WTC11 (cell line): ENCODE data around the gene MPEG1. TPM values are rescaled to one million over a fixed set of nuclear protein-coding genes. Genes with fewer than 3 reads are reported as not detected.

Experiments
- ATAC-seq: fragments of 200-7000 bp; cut with Tn5 transposase; 2 replicates; pipeline ENCODE4 v1.10.0; 2021; ENCODE audit warnings: mild to moderate bottlenecking, moderate library complexity
- CTCF ChIA-PET: fragments of 300-600 bp; sonication (Branson Sonifier 250); formaldehyde crosslinking; loops from one replicate; lab custom pipeline; 2021; ENCODE audit warnings: antibody characterized with exemption; lab: Charles Lee
- POLR2A ChIA-PET: fragments of 350-600 bp; sonication (Branson Sonifier 250); formaldehyde crosslinking; loops from one replicate; lab custom pipeline; 2021; ENCODE audit warnings: antibody characterized with exemption; lab: Charles Lee
- DNase-seq: peaks from one replicate; pipeline ENCODE4 v3.0.0; 2021; ENCODE audit warnings: low spot score
- H3K27ac Mint-ChIP-seq: 2 replicates; pipeline ENCODE4 v1.8.0; 2021; ENCODE audit warnings: mixed read lengths
- H3K27me3 Mint-ChIP-seq: 2 replicates; pipeline ENCODE4 v1.8.0; 2021; ENCODE audit warnings: low read depth, mild to moderate bottlenecking, moderate library complexity, mixed read lengths
- H3K36me3 Mint-ChIP-seq: 2 replicates; pipeline ENCODE4 v1.8.0; 2021; ENCODE audit warnings: mixed read lengths
- H3K4me1 Mint-ChIP-seq: 2 replicates; pipeline ENCODE4 v1.8.0; 2022; ENCODE audit warnings: mixed read lengths
- H3K4me3 Mint-ChIP-seq: 2 replicates; pipeline ENCODE4 v1.8.0; 2021; ENCODE audit warnings: mild to moderate bottlenecking, moderate library complexity, mixed read lengths
- H3K9me3 Mint-ChIP-seq: 2 replicates; pipeline ENCODE4 v1.8.0; 2021; ENCODE audit warnings: mixed read lengths
- CBFB ChIP-seq: sonication (generic); formaldehyde crosslinking; IDR thresholded peaks from 2 replicates; pipeline ENCODE4 v1.8.1; 2022; ENCODE audit warnings: mild to moderate bottlenecking, low read depth, missing genetic modification reagents
- GRHL2 ChIP-seq: fragments of 250-450 bp; sonication (Bioruptor Pico); IDR thresholded peaks from 2 replicates; pipeline ENCODE4 v1.8.0; 2022; ENCODE audit warnings: mild to moderate bottlenecking, moderate library complexity; ENCODE audit not compliant: insufficient replicate concordance, severe bottlenecking
- JAZF1 ChIP-seq: fragments of 250-450 bp; sonication (Bioruptor Pico); IDR thresholded peaks from 2 replicates; pipeline ENCODE4 v1.9.0; 2021; ENCODE audit warnings: moderate library complexity, mild to moderate bottlenecking, inconsistent platforms
- NFATC4 ChIP-seq: fragments of 250-450 bp; sonication (Bioruptor Pico); IDR thresholded peaks from 2 replicates; pipeline ENCODE4 v1.9.0; 2021; ENCODE audit warnings: mild to moderate bottlenecking
- NFE2L1 ChIP-seq: sonication (generic); formaldehyde crosslinking; IDR thresholded peaks from 2 replicates; pipeline ENCODE4 v1.8.1; 2023; ENCODE audit warnings: missing genetic modification reagents
- NFYB ChIP-seq: sonication (generic); formaldehyde crosslinking; conservative IDR thresholded peaks from 2 replicates; pipeline ENCODE4 v1.8.0; 2022; ENCODE audit warnings: low read depth, missing genetic modification reagents
- NR1H2 ChIP-seq: sonication (generic); formaldehyde crosslinking; IDR thresholded peaks from 2 replicates; pipeline ENCODE4 v1.9.0; 2021; ENCODE audit warnings: mild to moderate bottlenecking, moderate library complexity, missing genetic modification reagents
- OVOL2 ChIP-seq: fragments of 250-450 bp; sonication (Bioruptor Pico); IDR thresholded peaks from 2 replicates; pipeline ENCODE4 v1.9.0; 2021; ENCODE audit warnings: mild to moderate bottlenecking, borderline replicate concordance
- RELA ChIP-seq: sonication (generic); formaldehyde crosslinking; IDR thresholded peaks from 2 replicates; pipeline ENCODE4 v1.8.1; 2022; ENCODE audit warnings: missing genetic modification reagents, mild to moderate bottlenecking, borderline replicate concordance
- SMAD4 ChIP-seq: sonication (generic); formaldehyde crosslinking; IDR thresholded peaks from 2 replicates; pipeline ENCODE4 v1.8.0; 2022; ENCODE audit warnings: mild to moderate bottlenecking, missing genetic modification reagents
- SP1 ChIP-seq: sonication (generic); formaldehyde crosslinking; conservative IDR thresholded peaks from 2 replicates; pipeline ENCODE4 v1.8.1; 2022; ENCODE audit warnings: missing genetic modification reagents
- TEAD4 ChIP-seq: sonication (generic); formaldehyde crosslinking; IDR thresholded peaks from 2 replicates; pipeline ENCODE4 v1.8.0; 2022; ENCODE audit warnings: mild to moderate bottlenecking, missing genetic modification reagents
- ZBTB21 ChIP-seq: sonication (generic); formaldehyde crosslinking; IDR thresholded peaks from 2 replicates; pipeline ENCODE4 v1.8.1; 2023; ENCODE audit warnings: mild to moderate bottlenecking, missing genetic modification reagents, borderline replicate concordance
- ZNF138 ChIP-seq: sonication (generic); formaldehyde crosslinking; conservative IDR thresholded peaks from 2 replicates; pipeline ENCODE4 v1.8.1; 2022; ENCODE audit warnings: mild to moderate bottlenecking, moderate library complexity, missing genetic modification reagents
- ZNF232 ChIP-seq: sonication (generic); formaldehyde crosslinking; IDR thresholded peaks from 2 replicates; pipeline ENCODE4 v1.8.0; 2022; ENCODE audit warnings: mild to moderate bottlenecking, missing genetic modification reagents
- total RNA-seq: library from RNA; stranded (reverse); gene quantifications from 3 replicates; pipeline ENCODE4 v1.2.3, GENCODE V29; 2021
- TF ChIP-seq, protein P1 (sequence below): sonication (generic); formaldehyde crosslinking; IDR thresholded peaks from 2 replicates; pipeline ENCODE4 v1.8.1; 2023; ENCODE audit warnings: mild to moderate bottlenecking, missing genetic modification reagents, moderate library complexity
- TF ChIP-seq, protein P2 (sequence below): sonication (generic); formaldehyde crosslinking; IDR thresholded peaks from 2 replicates; pipeline ENCODE4 v1.8.1; 2023; ENCODE audit warnings: mild to moderate bottlenecking, missing genetic modification reagents, borderline replicate concordance
- TF ChIP-seq, protein P3 (sequence below): fragments of 250-450 bp; sonication (Bioruptor Pico); conservative IDR thresholded peaks from 2 replicates; pipeline ENCODE4 v1.9.0; 2021; ENCODE audit warnings: mild to moderate bottlenecking
- TF ChIP-seq, protein P4 (sequence below): sonication (generic); formaldehyde crosslinking; IDR thresholded peaks from 2 replicates; pipeline ENCODE4 v1.8.1; 2022; ENCODE audit warnings: low read depth, missing genetic modification reagents, borderline replicate concordance
- TF ChIP-seq, protein P5 (sequence below): sonication (generic); formaldehyde crosslinking; IDR thresholded peaks from 2 replicates; pipeline ENCODE4 v1.8.0; 2022; ENCODE audit warnings: mild to moderate bottlenecking, missing genetic modification reagents
- TF ChIP-seq, protein P6 (sequence below): sonication (generic); formaldehyde crosslinking; IDR thresholded peaks from 2 replicates; pipeline ENCODE4 v1.8.1; 2023; ENCODE audit warnings: mild to moderate bottlenecking, missing genetic modification reagents

The MPEG1 gene
- total RNA-seq, 1 experiment from 2014 or later, result 0.09 TPM

DNA sequence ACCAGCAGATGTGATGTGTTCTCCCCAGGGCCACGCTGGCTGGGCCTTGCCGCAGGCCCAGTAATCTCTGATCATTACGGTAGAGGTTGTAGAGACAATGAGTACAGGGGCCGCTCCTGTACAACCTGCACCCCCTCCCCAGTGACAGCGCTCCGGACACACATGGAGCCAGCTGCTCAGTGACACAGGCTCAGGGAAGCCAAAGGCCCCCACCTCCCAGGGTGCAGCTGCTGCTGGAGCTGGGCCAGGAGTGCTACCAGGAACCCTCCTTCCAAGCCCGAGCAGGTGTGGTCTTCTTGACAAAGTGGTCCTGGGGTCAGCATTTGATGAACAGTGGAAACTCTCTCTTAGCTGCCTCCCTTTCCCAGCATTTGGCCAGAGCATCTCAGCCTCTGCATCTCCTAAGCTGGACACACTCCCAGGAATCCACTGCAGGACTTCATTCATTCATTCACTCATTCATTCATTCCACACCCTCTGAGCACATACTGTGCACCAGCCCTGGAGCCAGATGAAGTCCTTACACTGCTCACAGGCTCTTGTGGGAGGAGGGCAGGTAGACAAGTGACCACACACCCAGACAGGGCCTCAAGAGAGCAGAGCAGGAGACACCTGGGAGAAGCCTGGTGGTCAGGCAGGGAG is 49.6 kb upstream of the MPEG1 start:
- DNase-seq, result no peak
- Mint-ChIP-seq H3K36me3 (no peaks in the 10 kb centered on the region), H3K4me3 (no peak overlapping the region), H3K27me3 (no peaks in the 10 kb centered on the region), H3K27ac (no peak overlapping the region), H3K4me1 (peaks cover 9% of the 10 kb centered on the region), H3K9me3 (no peaks in the 10 kb centered on the region)
- ChIA-PET POLR2A (no interaction called here), CTCF (interaction anchor here (1.0 to 2.0 kb wide), 5 partner anchors 7 to 248 kb away, joined by 3 to 20 read pairs (median 5); partner anchors contain the start of genes DTX4 and OR5A2)
- no peak for ATAC-seq
- no peak for TF ChIP-seq NFYB (CRISPR knock-in tag)
- TF ChIP-seq SMAD4 (CRISPR knock-in tag), result no peak
- no peak for TF ChIP-seq NFATC4 (CRISPR knock-in tag)
- TF ChIP-seq, protein P1, sequence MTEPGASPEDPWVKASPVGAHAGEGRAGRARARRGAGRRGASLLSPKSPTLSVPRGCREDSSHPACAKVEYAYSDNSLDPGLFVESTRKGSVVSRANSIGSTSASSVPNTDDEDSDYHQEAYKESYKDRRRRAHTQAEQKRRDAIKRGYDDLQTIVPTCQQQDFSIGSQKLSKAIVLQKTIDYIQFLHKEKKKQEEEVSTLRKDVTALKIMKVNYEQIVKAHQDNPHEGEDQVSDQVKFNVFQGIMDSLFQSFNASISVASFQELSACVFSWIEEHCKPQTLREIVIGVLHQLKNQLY (CRISPR knock-in tag), result no peak

DNA sequence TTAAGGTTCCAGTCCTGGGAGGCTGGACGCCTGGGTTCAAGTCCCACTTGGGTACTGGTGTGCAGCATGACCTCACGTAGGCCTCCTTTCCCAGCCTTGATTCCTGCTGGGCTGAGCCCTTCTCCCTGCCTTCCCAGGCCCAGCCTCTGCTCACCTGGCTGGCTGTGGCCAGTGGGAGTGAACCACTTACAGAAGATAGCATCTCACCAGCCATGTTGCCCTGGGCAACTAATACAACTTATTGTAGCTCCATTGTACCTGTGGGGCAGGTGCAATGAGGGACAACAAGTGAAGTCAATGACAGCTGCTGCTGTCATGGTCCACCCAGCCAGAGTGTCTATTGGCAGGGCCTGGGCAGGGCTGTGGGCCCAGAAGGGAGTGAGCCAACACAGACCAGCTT is 48.4 kb upstream of the MPEG1 start:
- POLR2A ChIA-PET, result no interaction called here
- Mint-ChIP-seq H3K27ac (no peak overlapping the region), H3K36me3 (no peaks in the 10 kb centered on the region), H3K4me3 (no peak overlapping the region)
- ATAC-seq, result no peak
- TF ChIP-seq NFATC4 (CRISPR knock-in tag), result no peak
- no peak for TF ChIP-seq SP1 (CRISPR knock-in tag)
- no peak for TF ChIP-seq ZNF232
- TF ChIP-seq, protein P2, sequence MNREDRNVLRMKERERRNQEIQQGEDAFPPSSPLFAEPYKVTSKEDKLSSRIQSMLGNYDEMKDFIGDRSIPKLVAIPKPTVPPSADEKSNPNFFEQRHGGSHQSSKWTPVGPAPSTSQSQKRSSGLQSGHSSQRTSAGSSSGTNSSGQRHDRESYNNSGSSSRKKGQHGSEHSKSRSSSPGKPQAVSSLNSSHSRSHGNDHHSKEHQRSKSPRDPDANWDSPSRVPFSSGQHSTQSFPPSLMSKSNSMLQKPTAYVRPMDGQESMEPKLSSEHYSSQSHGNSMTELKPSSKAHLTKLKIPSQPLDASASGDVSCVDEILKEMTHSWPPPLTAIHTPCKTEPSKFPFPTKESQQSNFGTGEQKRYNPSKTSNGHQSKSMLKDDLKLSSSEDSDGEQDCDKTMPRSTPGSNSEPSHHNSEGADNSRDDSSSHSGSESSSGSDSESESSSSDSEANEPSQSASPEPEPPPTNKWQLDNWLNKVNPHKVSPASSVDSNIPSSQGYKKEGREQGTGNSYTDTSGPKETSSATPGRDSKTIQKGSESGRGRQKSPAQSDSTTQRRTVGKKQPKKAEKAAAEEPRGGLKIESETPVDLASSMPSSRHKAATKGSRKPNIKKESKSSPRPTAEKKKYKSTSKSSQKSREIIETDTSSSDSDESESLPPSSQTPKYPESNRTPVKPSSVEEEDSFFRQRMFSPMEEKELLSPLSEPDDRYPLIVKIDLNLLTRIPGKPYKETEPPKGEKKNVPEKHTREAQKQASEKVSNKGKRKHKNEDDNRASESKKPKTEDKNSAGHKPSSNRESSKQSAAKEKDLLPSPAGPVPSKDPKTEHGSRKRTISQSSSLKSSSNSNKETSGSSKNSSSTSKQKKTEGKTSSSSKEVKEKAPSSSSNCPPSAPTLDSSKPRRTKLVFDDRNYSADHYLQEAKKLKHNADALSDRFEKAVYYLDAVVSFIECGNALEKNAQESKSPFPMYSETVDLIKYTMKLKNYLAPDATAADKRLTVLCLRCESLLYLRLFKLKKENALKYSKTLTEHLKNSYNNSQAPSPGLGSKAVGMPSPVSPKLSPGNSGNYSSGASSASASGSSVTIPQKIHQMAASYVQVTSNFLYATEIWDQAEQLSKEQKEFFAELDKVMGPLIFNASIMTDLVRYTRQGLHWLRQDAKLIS (CRISPR knock-in tag), result no peak
- TF ChIP-seq GRHL2 (CRISPR knock-in tag), result no peak
- no peak for TF ChIP-seq ZBTB21 (CRISPR knock-in tag)
- no peak for TF ChIP-seq TEAD4 (CRISPR knock-in tag)
- TF ChIP-seq RELA (CRISPR knock-in tag), result no peak
- TF ChIP-seq, protein P3, sequence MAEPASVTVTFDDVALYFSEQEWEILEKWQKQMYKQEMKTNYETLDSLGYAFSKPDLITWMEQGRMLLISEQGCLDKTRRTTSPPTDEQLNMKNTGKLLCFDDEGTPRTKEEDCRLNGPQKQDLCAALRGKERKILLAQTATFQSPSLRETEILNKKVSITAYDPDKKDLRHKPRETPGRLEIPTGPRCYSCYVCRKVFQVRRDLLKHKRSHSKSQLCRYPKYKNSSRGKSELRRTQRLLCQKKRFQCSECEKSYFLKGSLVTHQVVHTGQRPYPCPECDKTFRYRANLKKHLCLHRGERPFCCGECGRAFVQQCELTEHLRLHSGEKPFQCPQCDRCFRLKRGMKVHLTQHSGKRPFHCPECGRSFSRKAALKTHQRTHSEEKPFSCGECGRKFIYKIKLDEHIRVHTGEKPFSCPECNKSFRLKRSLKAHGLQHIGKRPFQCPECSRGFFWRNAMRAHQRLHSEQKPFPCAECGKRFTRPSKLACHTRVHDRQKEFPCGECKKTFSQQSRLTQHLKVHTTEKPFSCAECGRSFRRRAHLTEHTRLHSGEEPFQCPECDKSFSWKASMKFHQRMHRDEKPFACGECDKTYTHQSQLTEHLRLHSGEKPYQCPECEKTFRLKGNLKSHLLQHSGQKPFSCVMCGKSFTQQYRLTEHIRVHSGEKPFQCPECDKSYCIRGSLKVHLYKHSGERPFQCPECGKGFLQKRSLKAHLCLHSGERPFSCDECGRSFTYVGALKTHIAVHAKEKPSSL, result no peak
- no peak for TF ChIP-seq NFE2L1 (CRISPR knock-in tag)
- TF ChIP-seq, protein P4, sequence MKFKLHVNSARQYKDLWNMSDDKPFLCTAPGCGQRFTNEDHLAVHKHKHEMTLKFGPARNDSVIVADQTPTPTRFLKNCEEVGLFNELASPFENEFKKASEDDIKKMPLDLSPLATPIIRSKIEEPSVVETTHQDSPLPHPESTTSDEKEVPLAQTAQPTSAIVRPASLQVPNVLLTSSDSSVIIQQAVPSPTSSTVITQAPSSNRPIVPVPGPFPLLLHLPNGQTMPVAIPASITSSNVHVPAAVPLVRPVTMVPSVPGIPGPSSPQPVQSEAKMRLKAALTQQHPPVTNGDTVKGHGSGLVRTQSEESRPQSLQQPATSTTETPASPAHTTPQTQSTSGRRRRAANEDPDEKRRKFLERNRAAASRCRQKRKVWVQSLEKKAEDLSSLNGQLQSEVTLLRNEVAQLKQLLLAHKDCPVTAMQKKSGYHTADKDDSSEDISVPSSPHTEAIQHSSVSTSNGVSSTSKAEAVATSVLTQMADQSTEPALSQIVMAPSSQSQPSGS (CRISPR knock-in tag), result no peak
- TF ChIP-seq, protein P5, sequence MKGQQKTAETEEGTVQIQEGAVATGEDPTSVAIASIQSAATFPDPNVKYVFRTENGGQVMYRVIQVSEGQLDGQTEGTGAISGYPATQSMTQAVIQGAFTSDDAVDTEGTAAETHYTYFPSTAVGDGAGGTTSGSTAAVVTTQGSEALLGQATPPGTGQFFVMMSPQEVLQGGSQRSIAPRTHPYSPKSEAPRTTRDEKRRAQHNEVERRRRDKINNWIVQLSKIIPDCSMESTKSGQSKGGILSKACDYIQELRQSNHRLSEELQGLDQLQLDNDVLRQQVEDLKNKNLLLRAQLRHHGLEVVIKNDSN, result no peak
- TF ChIP-seq OVOL2, result no peak
- TF ChIP-seq NR1H2 (CRISPR knock-in tag), result no peak
- TF ChIP-seq ZNF138, result no peak
- no peak for TF ChIP-seq CBFB (CRISPR knock-in tag)
- TF ChIP-seq, protein P6, sequence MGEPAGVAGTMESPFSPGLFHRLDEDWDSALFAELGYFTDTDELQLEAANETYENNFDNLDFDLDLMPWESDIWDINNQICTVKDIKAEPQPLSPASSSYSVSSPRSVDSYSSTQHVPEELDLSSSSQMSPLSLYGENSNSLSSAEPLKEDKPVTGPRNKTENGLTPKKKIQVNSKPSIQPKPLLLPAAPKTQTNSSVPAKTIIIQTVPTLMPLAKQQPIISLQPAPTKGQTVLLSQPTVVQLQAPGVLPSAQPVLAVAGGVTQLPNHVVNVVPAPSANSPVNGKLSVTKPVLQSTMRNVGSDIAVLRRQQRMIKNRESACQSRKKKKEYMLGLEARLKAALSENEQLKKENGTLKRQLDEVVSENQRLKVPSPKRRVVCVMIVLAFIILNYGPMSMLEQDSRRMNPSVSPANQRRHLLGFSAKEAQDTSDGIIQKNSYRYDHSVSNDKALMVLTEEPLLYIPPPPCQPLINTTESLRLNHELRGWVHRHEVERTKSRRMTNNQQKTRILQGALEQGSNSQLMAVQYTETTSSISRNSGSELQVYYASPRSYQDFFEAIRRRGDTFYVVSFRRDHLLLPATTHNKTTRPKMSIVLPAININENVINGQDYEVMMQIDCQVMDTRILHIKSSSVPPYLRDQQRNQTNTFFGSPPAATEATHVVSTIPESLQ (CRISPR knock-in tag), result no peak
- no peak for TF ChIP-seq JAZF1 (CRISPR knock-in tag)
- TF ChIP-seq, all 79 proteins: peak for 0
- CTCF ChIA-PET, result no interaction called here
- Mint-ChIP-seq H3K9me3 (no peaks in the 10 kb centered on the region), H3K27me3 (no peaks in the 10 kb centered on the region), H3K4me1 (peaks cover 9% of the 10 kb centered on the region)
- no peak for DNase-seq
